ENCODE measurements around the gene CRABP1.

DNA sequence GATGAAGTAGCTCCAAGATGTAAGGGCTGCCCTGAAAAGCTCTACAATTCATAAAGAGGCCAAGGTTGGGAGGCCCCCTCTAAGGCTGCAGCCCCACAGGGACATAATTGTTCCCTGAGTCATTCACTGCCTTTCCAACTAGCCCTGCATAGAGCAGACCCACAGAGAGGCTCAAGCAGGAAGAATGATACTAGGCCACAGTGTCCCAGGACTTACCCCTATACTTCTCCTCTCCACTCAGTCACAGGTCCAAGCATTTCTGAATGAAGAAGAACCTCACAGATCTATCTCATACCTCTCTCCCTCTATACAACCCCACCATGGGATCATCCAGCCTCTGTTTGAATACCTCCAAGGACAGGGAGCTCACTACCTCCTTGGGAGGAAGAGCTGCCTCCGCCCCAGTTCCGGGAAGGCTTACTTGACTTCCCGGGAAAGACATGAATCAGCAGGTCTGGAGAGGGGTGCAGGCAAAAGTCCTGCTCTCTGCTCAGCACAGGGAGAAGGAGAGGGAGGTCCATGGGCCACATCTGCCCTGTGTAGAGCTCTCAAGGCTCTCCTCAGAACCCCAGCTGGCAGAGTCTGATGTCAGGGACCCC, 33.9 kb upstream of the CRABP1 start:
- TF ChIP-seq, protein P1, sequence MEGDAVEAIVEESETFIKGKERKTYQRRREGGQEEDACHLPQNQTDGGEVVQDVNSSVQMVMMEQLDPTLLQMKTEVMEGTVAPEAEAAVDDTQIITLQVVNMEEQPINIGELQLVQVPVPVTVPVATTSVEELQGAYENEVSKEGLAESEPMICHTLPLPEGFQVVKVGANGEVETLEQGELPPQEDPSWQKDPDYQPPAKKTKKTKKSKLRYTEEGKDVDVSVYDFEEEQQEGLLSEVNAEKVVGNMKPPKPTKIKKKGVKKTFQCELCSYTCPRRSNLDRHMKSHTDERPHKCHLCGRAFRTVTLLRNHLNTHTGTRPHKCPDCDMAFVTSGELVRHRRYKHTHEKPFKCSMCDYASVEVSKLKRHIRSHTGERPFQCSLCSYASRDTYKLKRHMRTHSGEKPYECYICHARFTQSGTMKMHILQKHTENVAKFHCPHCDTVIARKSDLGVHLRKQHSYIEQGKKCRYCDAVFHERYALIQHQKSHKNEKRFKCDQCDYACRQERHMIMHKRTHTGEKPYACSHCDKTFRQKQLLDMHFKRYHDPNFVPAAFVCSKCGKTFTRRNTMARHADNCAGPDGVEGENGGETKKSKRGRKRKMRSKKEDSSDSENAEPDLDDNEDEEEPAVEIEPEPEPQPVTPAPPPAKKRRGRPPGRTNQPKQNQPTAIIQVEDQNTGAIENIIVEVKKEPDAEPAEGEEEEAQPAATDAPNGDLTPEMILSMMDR (IDR thresholded peaks at IDR 0.05), result no peak
- TF ChIP-seq EZH2 (IDR thresholded peaks at IDR 0.05), result no peak
